Stimulated activated CD4-positive, alpha-beta T cell treated with anti-CD3 and anti-CD28 coated beads, Interleukin-2, amount 100 ng/mL, for 4 hours (primary cell): ENCODE measurements around the gene RPS27A.
"Not testable (repeated sequence)": the region's sequence is repeated elsewhere in the genome, so short reads cannot be mapped to it uniquely, and the experiment has no call there.

Experiments
- DNase-seq: peaks from one replicate; pipeline ENCODE4 v3.0.0-alpha.2; 2020; ENCODE audit warnings: low read depth

Gene RPS27A

DNA sequence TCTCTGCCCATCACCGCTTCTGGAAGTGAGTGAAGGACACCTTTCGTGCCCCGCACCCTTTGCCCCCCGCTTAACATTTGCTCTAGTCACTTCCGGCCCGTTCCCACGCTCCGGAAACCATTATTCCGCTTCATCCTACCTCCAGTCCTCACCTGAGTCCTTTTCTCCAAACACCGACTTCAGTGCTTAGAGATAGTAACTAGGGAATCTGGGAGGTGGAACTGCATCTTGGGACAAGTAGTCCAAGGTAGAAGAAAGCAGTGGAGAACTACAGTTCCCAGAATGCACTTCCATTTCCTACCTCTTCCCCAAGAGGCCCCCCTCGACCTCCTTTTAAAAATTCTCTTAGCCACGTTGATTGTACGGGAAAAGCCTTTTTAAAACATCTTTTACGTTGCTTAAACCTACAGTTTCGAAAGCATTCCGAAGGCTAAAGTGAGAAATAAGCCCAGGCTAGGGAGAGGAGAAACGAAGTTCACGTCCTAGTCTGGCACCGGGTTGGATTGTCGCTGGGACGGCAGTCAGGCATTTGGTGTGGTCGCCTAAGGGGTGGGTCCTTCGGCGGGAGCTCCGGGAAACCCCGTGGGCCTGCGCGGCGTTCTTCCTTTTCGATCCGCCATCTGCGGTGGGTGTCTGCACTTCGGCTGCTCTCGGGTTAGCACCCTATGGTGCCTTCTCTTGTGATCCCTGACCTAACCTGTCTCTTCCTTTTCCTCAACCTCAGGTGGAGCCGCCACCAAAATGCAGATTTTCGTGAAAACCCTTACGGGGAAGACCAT is at the start of gene RPS27A, which contains the start of gene CLHC1:
Gene RPS27A, plus strand, starts transcription at position 605 of the 779 bp plus-strand sequence. Its CDS starts 137 bp downstream, at position 742.
Gene CLHC1, minus strand, starts transcription at position 210 of the 779 bp plus-strand sequence. CDS start 9,882 bp downstream, outside the sequence.
- peak; percentile 87 for DNase-seq

GRCh38 chr2:55186837-55187236 is 45.7 kb upstream of the RPS27A start:
- DNase-seq, result not testable (repeated sequence)

DNA sequence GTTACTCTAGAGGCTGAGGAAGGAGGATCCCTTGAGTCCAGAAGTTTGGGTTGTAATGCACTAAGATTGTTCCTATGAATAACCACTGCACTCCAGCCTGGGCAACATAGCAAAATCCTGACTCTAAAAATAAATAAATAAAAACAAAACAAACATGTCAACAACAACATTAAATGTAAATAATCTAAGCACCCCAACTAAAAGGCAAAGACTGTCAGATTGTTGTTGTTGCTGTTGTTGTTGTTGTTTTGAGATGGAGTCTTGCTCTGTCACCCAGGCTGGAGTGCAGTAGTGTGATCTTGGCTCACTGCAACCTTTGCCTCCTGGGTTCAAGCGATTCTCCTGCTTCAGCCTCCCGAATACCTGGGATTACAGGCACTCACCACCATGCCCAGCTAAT is 40.6 kb upstream of the RPS27A start:
- not testable (repeated sequence) for DNase-seq

GRCh38 chr2:55196526-55196925 is 36.0 kb upstream of the RPS27A start:
- no peak for DNase-seq

DNA sequence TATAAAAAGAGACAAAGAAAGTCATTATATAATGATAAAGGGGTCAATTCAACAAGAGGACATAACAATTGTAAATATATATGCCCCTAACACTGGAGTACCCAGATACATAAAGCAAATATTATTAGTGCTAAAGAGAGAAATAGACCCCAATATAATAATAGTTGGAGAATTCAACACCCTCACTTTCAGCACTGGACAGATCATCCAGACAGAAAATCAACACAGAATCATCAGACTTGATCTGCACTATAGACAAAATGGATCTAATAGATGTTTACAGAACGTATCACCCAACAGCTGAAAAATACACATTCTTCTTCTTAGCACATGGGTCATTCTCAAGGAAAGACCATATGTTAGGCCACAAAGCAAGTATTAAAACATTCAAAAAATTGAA is 32.1 kb upstream of the RPS27A start:
- no peak for DNase-seq

- DNase-seq, result no peak
Observed at GRCh38 chr2:55204536-55204935, 28.0 kb upstream of the RPS27A start.

- no peak for DNase-seq
Observed at GRCh38 chr2:55204950-55205349, 27.5 kb upstream of the RPS27A start.

GRCh38 chr2:55213822-55214221 is 18.7 kb upstream of the RPS27A start:
- no peak for DNase-seq

- DNase-seq, result no peak
Observed at GRCh38 chr2:55223958-55224760, 8.3 kb upstream of the RPS27A start.

DNA sequence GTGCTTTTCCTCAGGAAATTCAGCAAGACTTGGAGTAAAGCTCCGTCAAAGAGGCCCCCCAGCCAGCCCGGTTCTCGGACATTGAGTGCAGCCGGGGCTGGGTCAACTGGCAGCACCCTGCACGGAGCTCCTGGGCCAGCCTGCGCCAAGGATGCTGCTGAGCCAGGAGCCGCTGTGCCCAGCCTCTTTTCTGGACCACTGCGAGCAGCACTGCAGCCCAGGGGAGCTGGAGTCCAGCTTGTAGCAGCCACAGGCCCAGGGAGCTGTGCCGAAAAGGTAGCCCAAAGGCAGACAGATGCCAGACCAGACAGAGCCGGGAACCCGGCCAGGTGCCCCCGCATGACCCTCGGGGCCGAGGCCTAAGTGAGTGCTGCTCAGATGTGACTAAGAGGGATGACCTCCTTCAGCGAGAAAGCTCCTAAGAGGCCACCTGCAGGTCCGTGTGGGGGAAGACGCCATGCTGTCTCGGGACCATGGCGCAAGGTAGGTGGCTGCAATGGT is 7.7 kb upstream of the RPS27A start:
- DNase-seq, result no peak

DNA sequence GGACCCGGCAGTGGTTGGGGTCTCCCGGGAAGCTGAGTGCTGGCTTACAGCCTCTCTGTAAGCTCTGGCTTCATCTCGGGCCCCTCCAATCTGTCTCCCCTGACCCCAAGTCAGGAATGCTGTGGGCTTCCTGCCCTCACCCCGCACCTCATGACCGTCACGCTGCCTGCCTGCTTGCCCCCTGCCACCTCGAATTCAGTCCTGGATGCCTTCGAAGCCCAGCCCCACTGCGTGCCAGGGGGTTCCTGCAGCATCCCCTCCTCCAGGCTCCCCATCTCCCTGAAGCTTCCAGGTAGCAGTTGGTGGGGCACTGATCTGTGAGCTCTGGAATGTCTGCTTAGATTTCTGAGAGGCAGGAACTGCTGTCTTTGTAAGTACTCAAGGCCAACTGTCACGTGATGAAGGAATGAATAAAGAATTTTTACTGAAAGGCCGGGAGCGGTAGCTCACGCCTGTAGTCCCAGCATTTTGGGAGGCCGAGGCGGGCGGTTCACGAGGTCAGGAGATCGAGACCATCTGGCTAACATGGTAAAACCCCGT is 6.9 kb upstream of the RPS27A start:
- DNase-seq, result no peak

- DNase-seq, result not testable (repeated sequence)
Observed at GRCh38 chr2:55227437-55228225, 4.9 kb upstream of the RPS27A start.

GRCh38 chr2:55228226-55228563 is 4.3 kb upstream of the RPS27A start:
- DNase-seq, result no peak

- no peak for DNase-seq
Observed at GRCh38 chr2:55229221-55229620, 3.3 kb upstream of the RPS27A start.

DNA sequence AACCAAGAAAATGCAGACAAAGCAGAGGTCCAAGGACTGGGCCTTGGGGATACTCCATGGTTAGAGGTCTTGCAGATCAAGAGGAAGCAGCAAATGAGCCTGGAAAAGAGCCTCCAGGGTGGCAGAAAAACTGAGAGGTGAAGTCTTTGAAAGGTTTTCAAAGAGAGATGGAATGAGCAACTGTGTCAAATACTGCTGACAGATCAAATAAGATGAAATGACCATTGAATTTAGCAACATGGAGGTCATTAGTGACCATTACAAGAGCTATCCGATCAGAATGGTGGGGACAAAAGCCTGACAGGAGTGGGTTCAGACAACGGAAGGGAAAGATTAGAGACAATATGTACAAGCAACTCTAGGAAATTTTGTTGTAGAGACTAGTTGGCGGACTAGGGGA is 1.9 kb upstream of the RPS27A start:
- no peak for DNase-seq

DNA sequence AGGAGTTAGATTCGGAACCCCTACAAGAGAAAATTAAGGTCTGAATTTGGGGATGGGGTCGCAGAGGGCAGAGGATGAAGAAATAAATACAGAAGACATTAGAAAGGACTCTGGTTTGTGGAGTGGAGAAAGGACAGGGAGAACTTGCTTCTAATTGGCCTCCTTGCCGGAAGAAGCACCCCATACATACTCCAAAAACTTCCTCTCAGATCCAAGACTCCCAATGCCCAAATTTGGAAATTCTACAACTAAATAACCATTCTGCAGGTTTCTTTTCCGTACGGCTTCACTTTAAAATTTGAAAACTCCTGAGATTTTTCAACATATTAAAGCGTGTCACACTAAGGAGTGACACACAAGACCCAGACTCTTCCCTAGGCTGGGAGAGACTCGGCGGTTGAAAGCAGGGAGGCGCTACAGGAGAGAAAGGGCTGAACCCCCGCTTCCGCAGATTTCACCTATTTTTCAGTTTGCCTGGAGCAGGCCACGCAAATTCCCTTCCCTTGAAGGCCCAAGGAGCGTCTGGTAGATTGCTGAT is 873 bp upstream of the RPS27A start:
- DNase-seq, result no peak

DNA sequence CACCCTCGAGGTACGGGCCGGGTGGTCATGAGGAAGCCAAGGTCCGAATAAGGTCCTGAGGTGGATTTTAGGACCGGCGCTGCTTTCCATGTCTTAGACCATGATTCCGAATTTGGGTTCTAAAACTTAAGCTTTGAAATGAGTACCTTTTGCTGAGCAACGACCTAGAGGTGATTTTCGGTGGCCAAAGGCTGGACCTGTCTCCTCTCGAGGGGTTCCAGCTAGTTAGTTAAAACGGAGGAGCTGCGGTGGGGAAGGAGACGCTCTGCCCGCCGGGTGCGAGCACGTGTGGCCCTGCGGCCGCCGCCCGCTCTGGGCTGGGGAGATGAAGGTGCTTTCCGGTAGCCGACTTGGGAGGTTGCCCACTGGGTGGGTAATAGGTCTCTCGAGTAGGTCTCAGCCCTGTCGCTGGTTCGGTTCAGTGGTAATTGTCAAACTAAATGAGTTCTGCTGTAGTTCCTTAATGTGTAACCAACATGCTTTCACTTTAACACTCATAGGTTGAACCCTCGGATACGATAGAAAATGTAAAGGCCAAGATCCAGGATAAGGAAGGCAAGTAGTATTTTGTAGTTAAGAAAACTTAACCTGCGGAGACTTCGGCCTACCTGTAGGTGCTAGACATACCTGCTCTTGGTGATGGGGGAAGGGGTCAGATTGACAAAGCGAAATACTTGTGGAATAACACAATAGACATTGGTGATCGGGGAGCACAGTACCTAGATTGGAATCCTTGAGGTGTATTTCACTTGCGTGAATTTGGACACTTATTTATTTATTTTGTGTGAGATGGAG is 572 bp downstream of the RPS27A start:
- DNase-seq, result peak; percentile 30

GRCh38 chr2:55233658-55233940 is 1.1 kb downstream of the RPS27A start:
- DNase-seq, result no peak

DNA sequence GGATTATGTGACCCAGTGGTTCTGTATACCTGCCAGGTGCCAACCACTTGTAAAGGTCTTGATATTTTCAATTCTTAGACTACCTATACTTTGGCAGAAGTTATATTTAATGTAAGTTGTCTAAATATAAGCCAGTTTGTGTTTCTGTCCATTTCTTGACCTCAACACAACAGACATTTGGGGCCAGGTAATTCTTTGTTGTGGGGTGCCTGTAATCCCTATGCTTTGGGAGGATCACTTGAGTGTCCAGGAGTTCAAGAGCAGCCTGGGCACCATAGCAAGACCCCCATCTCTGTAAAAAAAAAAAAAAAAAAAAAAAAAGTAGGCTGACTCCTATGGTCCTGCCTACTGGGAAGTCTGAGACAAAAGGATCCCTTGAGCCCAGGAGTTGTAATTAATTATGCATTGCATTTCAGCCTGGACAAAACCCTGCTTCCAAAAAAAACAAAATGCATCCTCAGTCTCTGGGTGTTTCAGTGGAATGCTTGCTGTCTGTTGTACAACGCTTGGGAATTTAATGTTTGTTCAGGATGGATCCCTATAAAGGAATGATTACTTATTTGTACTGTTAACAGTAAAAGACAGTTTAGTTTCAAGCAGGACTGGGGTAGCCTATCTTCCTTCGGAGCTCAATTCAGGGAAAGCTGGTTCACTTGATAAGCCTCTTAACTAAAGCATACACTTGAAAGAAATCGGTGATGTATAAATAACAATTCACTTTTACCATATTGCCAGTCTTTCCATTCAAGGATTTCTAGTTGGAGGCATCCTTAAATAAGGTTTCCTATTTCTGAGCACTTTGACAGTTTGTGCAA is 3.4 kb downstream of the RPS27A start:
- DNase-seq, result no peak

- DNase-seq, result no peak
Observed at GRCh38 chr2:55236992-55237543, 4.6 kb downstream of the RPS27A start.
